ENCODE measurements around the gene TERC.

The TERC gene

GRCh38 chr3:169764882-169765612 lies at the start of gene TERC:
TERC (minus strand) TSS chr3:169765060.
- DNase-seq, result peak; percentile 95

GRCh38 chr3:169813757-169814517 lies 49.1 kb upstream of the TERC start:
- DNase-seq, result peak; percentile 89

GRCh38 chr3:169813278-169813677 lies 48.4 kb upstream of the TERC start:
- DNase-seq, result peak; percentile 19

GRCh38 chr3:169812332-169813235 lies 47.7 kb upstream of the TERC start, which contains the start of the genes LRRC34 and LRRIQ4:
LRRC34 (minus strand) TSS chr3:169812904; CDS start chr3:169812548, 356 bp downstream.
LRRIQ4 (plus strand) TSS chr3:169812870; CDS start chr3:169821922, 9,052 bp downstream.
- DNase-seq, result peak; percentile 93

GRCh38 chr3:169811631-169812331 lies 46.9 kb upstream of the TERC start:
- peak; percentile 80 for DNase-seq

GRCh38 chr3:169809230-169809795 lies 44.5 kb upstream of the TERC start:
- peak; percentile 15 for DNase-seq

GRCh38 chr3:169804681-169805080 lies 39.8 kb upstream of the TERC start:
- no peak for DNase-seq

- DNase-seq, result no peak
Measured at GRCh38 chr3:169792359-169792758, 27.5 kb upstream of the TERC start.

GRCh38 chr3:169790687-169791429 lies 26.0 kb upstream of the TERC start:
- DNase-seq, result no peak

- no peak for DNase-seq
Measured at GRCh38 chr3:169790219-169790618, 25.4 kb upstream of the TERC start.

GRCh38 chr3:169787791-169788190 lies 22.9 kb upstream of the TERC start:
- DNase-seq, result no peak

GRCh38 chr3:169787120-169787519 lies 22.3 kb upstream of the TERC start:
- DNase-seq, result no peak

GRCh38 chr3:169781209-169781855 lies 16.5 kb upstream of the TERC start:
- DNase-seq, result peak; percentile 94

- DNase-seq, result peak; percentile 52
Measured at GRCh38 chr3:169780742-169781141, 15.9 kb upstream of the TERC start.

GRCh38 chr3:169777822-169778221 lies 13.0 kb upstream of the TERC start:
- DNase-seq, result no peak

- no peak for DNase-seq
Measured at GRCh38 chr3:169774186-169774585, 9.3 kb upstream of the TERC start.

GRCh38 chr3:169772897-169773816 lies 8.3 kb upstream of the TERC start, which contains the start of gene MYNN:
MYNN (plus strand) TSS chr3:169773396; CDS start chr3:169774296, 900 bp downstream.
- peak; percentile 95 for DNase-seq

- peak; percentile 90 for DNase-seq
Measured at GRCh38 chr3:169772305-169772896, 7.5 kb upstream of the TERC start.

All from hematopoietic multipotent progenitor cell treated with erythropoietin and hydrocortisone succinate and interleukin-3 and kit ligand, for 6 days (in vitro differentiated cells).